Gastroesophageal sphincter (tissue), 4 donors: Measurements from ENCODE around the gene DGUOK. TPM values are rescaled to one million over a fixed set of nuclear protein-coding genes. Genes with fewer than 3 reads are reported as not detected.

Experiments
- ATAC-seq: fragments of 150-250 bp; one replicate; pipeline ENCODE4 v1.9.1; 2016; ENCODE audit warnings: mild to moderate bottlenecking, moderate library complexity
- H3K27ac ChIP-seq, 4 donors: fragments of 200-600 bp; sonication (generic) in 3 of 4; 1 replicate in 3 of 4; 2 replicates in 1 of 4; pipeline ENCODE4 v1.5.1; 2016 to 2019
- H3K27me3 ChIP-seq: fragments of 200-600 bp; sonication (generic); one replicate; pipeline ENCODE4 v1.5.1; 2019
- H3K36me3 ChIP-seq, 2 donors: fragments of 200-600 bp; sonication (generic); one replicate each; pipeline ENCODE4 v1.5.1; 2019; ENCODE audit warnings: control low read depth in 1 of 2
- H3K4me1 ChIP-seq, 3 donors: fragments of 200-600 bp; sonication (generic); 1 replicate in 2 of 3; 2 replicates in 1 of 3; pipeline ENCODE4 v1.5.1; 2016 to 2019; ENCODE audit warnings: control low read depth in 2 of 3
- H3K4me3 ChIP-seq, 2 donors: fragments of 200-600 bp; sonication (generic); one replicate each; pipeline ENCODE4 v1.5.1; 2019; ENCODE audit warnings: mild to moderate bottlenecking in 1 of 2, moderate library complexity in 1 of 2
- H3K9me3 ChIP-seq, 3 donors: fragments of 200-600 bp; sonication (generic); one replicate each; pipeline ENCODE4 v1.5.1; 2017 to 2019; ENCODE audit warnings: control low read depth in 2 of 3
- CTCF ChIP-seq, 4 experiments: fragments of 200-600 bp in 2 of 4; fragments of 450-650 bp in 2 of 4; sonication (generic) in 1 of 4; IDR thresholded peaks; one replicate each; pipeline ENCODE4 v1.5.1; 2017 to 2019; ENCODE audit warnings: antibody characterized with exemption in 4 of 4, mild to moderate bottlenecking in 2 of 4, moderate library complexity in 2 of 4
- EP300 ChIP-seq: sonication (generic); formaldehyde crosslinking; IDR thresholded peaks from one replicate; pipeline ENCODE4 v1.6.1; 2017; ENCODE audit warnings: antibody characterized with exemption, mild to moderate bottlenecking
- POLR2A ChIP-seq, 2 donors: fragments of 450-650 bp; IDR thresholded peaks; one replicate each; pipeline ENCODE4 v1.6.1; 2017; ENCODE audit warnings: antibody characterized with exemption in 2 of 2, mild to moderate bottlenecking in 2 of 2, moderate library complexity in 1 of 2
- POLR2AphosphoS5 ChIP-seq: sonication (generic); formaldehyde crosslinking; IDR thresholded peaks from one replicate; pipeline ENCODE4 v1.6.1; 2017; ENCODE audit warnings: antibody characterized with exemption
- WGBS, 2 donors: methylation state at CpG; one replicate each; pipeline ENCODE4 v1.1.5; 2018; ENCODE audit warnings: low coverage in 1 of 2; 5-methylcytosine and 5-hydroxymethylcytosine counted together
- total RNA-seq, 4 donors: library from RNA; depleted of rRNA; stranded (reverse); fragments of >200 nt; gene quantifications; one replicate each; pipeline ENCODE4 v1.1.0, GENCODE V29; 2016

Gene DGUOK
- total RNA-seq, 4 donors from 2014 or later = 32.6 to 61.3 (median 38.6) TPM

GRCh38 chr2:73995810-73996209 is 69.1 kb downstream of the DGUOK start:
- Histone ChIP-seq H3K4me3 (no peak overlapping the region), H3K9me3 (no peaks in the 10 kb centered on the region), H3K27me3 (no peaks in the 10 kb centered on the region), H3K4me1 (peaks cover 0 to 15% (median 10%) of the 10 kb centered on the region in 3 donors), H3K36me3 (no peaks in the 10 kb centered on the region), H3K27ac (no peak overlapping the region)
- 80 to 83% methylated on average over 2 of the region's 5 CpGs for WGBS, 2 donors
- no peak for ATAC-seq
- TF ChIP-seq POLR2AphosphoS5 = no peak
- no peak for TF ChIP-seq CTCF (IDR thresholded peaks at IDR 0.05)
- TF ChIP-seq POLR2A (IDR thresholded peaks at IDR 0.05) = no peak
- no peak for TF ChIP-seq EP300

GRCh38 chr2:73997813-73998212 is 71.1 kb downstream of the DGUOK start:
- Histone ChIP-seq H3K4me1 (peaks cover 0 to 32% (median 15%) of the 10 kb centered on the region in 3 donors), H3K9me3 (no peaks in the 10 kb centered on the region), H3K36me3 (no peaks in the 10 kb centered on the region), H3K27me3 (no peaks in the 10 kb centered on the region), H3K4me3 (no peak overlapping the region), H3K27ac (no peak overlapping the region)
- no peak for TF ChIP-seq POLR2A (IDR thresholded peaks at IDR 0.05)
- no peak for ATAC-seq
- WGBS, 2 donors = 90% methylated on average over 6 of the region's 6 CpGs; no CpG with 5 or more reads in 1 of the 2 donors

- no peaks in the 10 kb centered on the region for H3K36me3 ChIP-seq
- no peaks in the 10 kb centered on the region for H3K9me3 ChIP-seq
- no peak for TF ChIP-seq CTCF (IDR thresholded peaks at IDR 0.05)
- TF ChIP-seq POLR2A (IDR thresholded peaks at IDR 0.05) = no peak
- TF ChIP-seq EP300 = no peak
- no peak for TF ChIP-seq POLR2AphosphoS5
- ATAC-seq = no peak
- H3K27ac ChIP-seq = no peak overlapping the region
- 76 to 100% methylated on average over 4 to 5 of the region's 8 CpGs for WGBS, 2 donors
- H3K27me3 ChIP-seq = no peaks in the 10 kb centered on the region
- H3K4me1 ChIP-seq = peaks cover 0 to 38% (median 18%) of the 10 kb centered on the region in 3 donors
- H3K4me3 ChIP-seq = no peak overlapping the region
Measured at GRCh38 chr2:73998451-73998850, 71.8 kb downstream of the DGUOK start.

- Histone ChIP-seq H3K9me3 (no peaks in the 10 kb centered on the region), H3K36me3 (no peaks in the 10 kb centered on the region), H3K4me1 (peaks cover 0 to 43% (median 18%) of the 10 kb centered on the region in 3 donors), H3K27ac (no peak overlapping the region), H3K4me3 (no peak overlapping the region), H3K27me3 (no peaks in the 10 kb centered on the region)
- WGBS, 2 donors = 74 to 88% methylated on average over 1 to 4 of the region's 4 CpGs
- ATAC-seq = no peak
- no peak for TF ChIP-seq POLR2A (IDR thresholded peaks at IDR 0.05)
- TF ChIP-seq EP300 = no peak
Measured at GRCh38 chr2:73998933-73999332, 72.3 kb downstream of the DGUOK start.

- Histone ChIP-seq H3K4me1 (peaks cover 0 to 54% (median 18%) of the 10 kb centered on the region in 3 donors), H3K27me3 (no peaks in the 10 kb centered on the region)
Measured at GRCh38 chr2:73999881-74000597, 73.4 kb downstream of the DGUOK start.

More at GRCh38 chr2:73999881-74000597, 73.4 kb downstream of the DGUOK start:
- Histone ChIP-seq H3K27ac (peak overlapping the region in 2 of 4 donors; percentile 0 to 37), H3K9me3 (no peaks in the 10 kb centered on the region), H3K36me3 (no peaks in the 10 kb centered on the region), H3K4me3 (no peak overlapping the region)
- WGBS, 2 donors = 26 to 28% methylated on average over 3 to 5 of the region's 10 CpGs
- ATAC-seq = no peak
- no peak for TF ChIP-seq POLR2A (IDR thresholded peaks at IDR 0.05)
- TF ChIP-seq POLR2AphosphoS5 = no peak
- TF ChIP-seq EP300 = no peak
- no peak for TF ChIP-seq CTCF (IDR thresholded peaks at IDR 0.05)
